Muscle of leg (tissue), 16 donors: ENCODE measurements around the gene S100A8. TPM values are rescaled to one million over a fixed set of nuclear protein-coding genes. Genes with fewer than 3 reads are reported as not detected.

Experiments used
- DNase-seq: peaks from one replicate; pipeline ENCODE4 v3.0.0; 2013
- H3K27ac ChIP-seq: one replicate; pipeline ENCODE4 v1.5.1; 2013; ENCODE audit warnings: mild to moderate bottlenecking, low read length, control low read depth
- H3K27me3 ChIP-seq: one replicate; pipeline ENCODE4 v1.6.1; 2013; ENCODE audit warnings: low read length; ENCODE audit not compliant: control insufficient read depth, insufficient read depth
- H3K36me3 ChIP-seq: one replicate; pipeline ENCODE4 v1.6.1; 2013; ENCODE audit warnings: low read length; ENCODE audit not compliant: control insufficient read depth, insufficient read depth
- H3K4me1 ChIP-seq: one replicate; pipeline ENCODE4 v1.6.1; 2013; ENCODE audit warnings: low read length; ENCODE audit not compliant: control insufficient read depth, insufficient read depth
- H3K4me3 ChIP-seq: one replicate; pipeline ENCODE4 v1.5.1; 2013; ENCODE audit warnings: low read length, control low read depth
- H3K9me3 ChIP-seq: replicated peaks from 2 replicates; pipeline ENCODE4 v1.6.1; 2013; ENCODE audit warnings: low read depth, low read length; ENCODE audit not compliant: control insufficient read depth
- WGBS: methylation state at CpG from one replicate; pipeline ENCODE4 v1.1.5; 2013; ENCODE audit warnings: missing lambda C conversion rate; ENCODE audit not compliant: insufficient coverage; 5-methylcytosine and 5-hydroxymethylcytosine counted together
- long read RNA-seq, 11 donors: transcript quantifications; one replicate each; lab custom pipeline, GENCODE V29; 2026
- polyA plus RNA-seq, 8 donors: library from polyadenylated mRNA; unstranded; fragments of 120-200 nt; gene quantifications; one replicate each; pipeline versions ENCODE4 v1.2.1 to v1.2.3, GENCODE V29; 2013; ENCODE audit warnings: inconsistent platforms in 1 of 8, low replicate concordance in 1 of 8; ENCODE audit not compliant: insufficient read length in 8 of 8, insufficient read depth in 1 of 8
- total RNA-seq: library from RNA; stranded (reverse); fragments of 120-200 nt; gene quantifications from one replicate; pipeline ENCODE4 v1.2.4, GENCODE V29; 2013

The S100A8 gene
- total RNA-seq (6.6 TPM), polyA plus RNA-seq (10 to 100 TPM; 12.8 to 31.9 (median 19.8) TPM)
- long read RNA-seq, donor 1, transcript S100A8-202 (3 exons, 523 nt) = major isoform, 6 of 7 reads
- long read RNA-seq, donor 1, partial matches to known transcripts = 0 of 7 reads
- long read RNA-seq, donor 1, other reads (novel, unspliced or antisense) = 0 of 7 reads
- long read RNA-seq, donor 2, partial matches to known transcripts = 0 of 7 reads
- long read RNA-seq, donor 2, other reads (novel, unspliced or antisense) = 0 of 7 reads
- long read RNA-seq, donor 3, transcript S100A8-202 (3 exons, 523 nt) = major isoform, 10 of 15 reads
- long read RNA-seq, donor 3, transcript S100A8-203 (2 exons, 717 nt) = minor isoform, 5 of 15 reads
- long read RNA-seq, donor 3, partial matches to known transcripts = 0 of 15 reads
- long read RNA-seq, donor 3, other reads (novel, unspliced or antisense) = 0 of 15 reads
- long read RNA-seq, donor 4, transcript S100A8-202 (3 exons, 523 nt) = major isoform, 17 of 27 reads
- long read RNA-seq, donor 4, transcript S100A8-203 (2 exons, 717 nt) = minor isoform, 10 of 27 reads
- long read RNA-seq, donor 4, partial matches to known transcripts = 0 of 27 reads
- long read RNA-seq, donor 4, other reads (novel, unspliced or antisense) = 0 of 27 reads
- long read RNA-seq, donor 5, transcript S100A8-202 (3 exons, 523 nt) = major isoform, 19 of 25 reads
- long read RNA-seq, donor 5, transcript S100A8-203 (2 exons, 717 nt) = minor isoform, 6 of 25 reads
- long read RNA-seq, donor 5, partial matches to known transcripts = 0 of 25 reads
- long read RNA-seq, donor 5, other reads (novel, unspliced or antisense) = 0 of 25 reads
- long read RNA-seq, donor 6, transcript S100A8-202 (3 exons, 523 nt) = major isoform, 31 of 40 reads
- long read RNA-seq, donor 6, transcript S100A8-203 (2 exons, 717 nt) = minor isoform, 9 of 40 reads
- long read RNA-seq, donor 6, partial matches to known transcripts = 0 of 40 reads
- long read RNA-seq, donor 6, other reads (novel, unspliced or antisense) = 0 of 40 reads
- long read RNA-seq, donor 7, transcript S100A8-203 (2 exons, 717 nt) = minor isoform, 16 of 47 reads
- long read RNA-seq, donor 7, transcript S100A8-202 (3 exons, 523 nt) = major isoform, 31 of 47 reads
- long read RNA-seq, donor 7, partial matches to known transcripts = 0 of 47 reads
- long read RNA-seq, donor 7, other reads (novel, unspliced or antisense) = 0 of 47 reads
- long read RNA-seq, donor 8, transcript S100A8-203 (2 exons, 717 nt) = minor isoform, 11 of 26 reads
- long read RNA-seq, donor 8, transcript S100A8-202 (3 exons, 523 nt) = major isoform, 15 of 26 reads
- long read RNA-seq, donor 8, partial matches to known transcripts = 0 of 26 reads
- long read RNA-seq, donor 8, other reads (novel, unspliced or antisense) = 0 of 26 reads
- long read RNA-seq, donor 9, transcript S100A8-202 (3 exons, 523 nt) = major isoform, 18 of 26 reads
- long read RNA-seq, donor 9, transcript S100A8-203 (2 exons, 717 nt) = minor isoform, 8 of 26 reads
- long read RNA-seq, donor 9, partial matches to known transcripts = 0 of 26 reads
- long read RNA-seq, donor 9, other reads (novel, unspliced or antisense) = 0 of 26 reads
- long read RNA-seq, donor 10, transcript S100A8-203 (2 exons, 717 nt) = minor isoform, 11 of 40 reads
- long read RNA-seq, donor 10, transcript S100A8-202 (3 exons, 523 nt) = major isoform, 29 of 40 reads
- long read RNA-seq, donor 10, partial matches to known transcripts = 0 of 40 reads
- long read RNA-seq, donor 10, other reads (novel, unspliced or antisense) = 0 of 40 reads
- long read RNA-seq, donor 11, partial matches to known transcripts = 0 of 4 reads
- long read RNA-seq, donor 11, other reads (novel, unspliced or antisense) = 0 of 4 reads

GRCh38 chr1:153390938-153391710 is at the start of gene S100A8:
Gene S100A8, minus strand, starts transcription at chr1:153391073. Its CDS starts 538 bp downstream, at chr1:153390535.
- DNase-seq = peak; percentile 42
- H3K27ac ChIP-seq = no peak within 1 kb of the TSS

DNA sequence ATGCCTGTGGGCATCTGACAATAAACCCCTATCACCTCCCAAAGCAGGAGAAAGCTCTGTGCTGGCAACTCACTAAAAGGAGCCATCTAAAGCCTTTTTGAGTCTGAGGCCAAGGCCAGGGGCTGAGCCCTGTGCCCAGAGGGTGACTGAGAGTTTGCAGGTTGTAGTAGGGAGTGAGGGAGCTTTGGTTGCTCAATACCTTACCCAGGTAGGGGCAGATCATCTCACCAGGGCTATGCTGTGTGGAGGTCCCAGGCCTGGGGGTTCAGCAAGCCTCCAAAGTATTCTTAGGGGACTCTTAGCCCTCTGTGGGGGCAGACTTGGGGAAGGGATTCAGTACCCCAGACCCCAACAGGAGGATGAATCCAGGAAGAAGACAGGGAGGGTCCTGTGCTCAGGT is 48.4 kb upstream of the S100A8 start:
- H3K27me3 ChIP-seq = peaks cover 2% of the 10 kb centered on the region
- no peak overlapping the region for H3K4me3 ChIP-seq
- no peak overlapping the region for H3K27ac ChIP-seq
- H3K4me1 ChIP-seq = no peaks in the 10 kb centered on the region
- no peaks in the 10 kb centered on the region for H3K36me3 ChIP-seq
- H3K9me3 ChIP-seq = peaks cover 2% of the 10 kb centered on the region
- DNase-seq = no peak

More at GRCh38 chr1:153390938-153391710, at the start of gene S100A8:
- Histone ChIP-seq H3K9me3 (no peaks in the 10 kb centered on the region), H3K36me3 (no peaks in the 10 kb centered on the region), H3K27me3 (peaks cover 2% of the 10 kb centered on the region), H3K4me1 (no peaks in the 10 kb centered on the region), H3K4me3 (no peak within 1 kb of the TSS)
- 69% methylated on average over 2 of the region's 7 CpGs for WGBS

DNA sequence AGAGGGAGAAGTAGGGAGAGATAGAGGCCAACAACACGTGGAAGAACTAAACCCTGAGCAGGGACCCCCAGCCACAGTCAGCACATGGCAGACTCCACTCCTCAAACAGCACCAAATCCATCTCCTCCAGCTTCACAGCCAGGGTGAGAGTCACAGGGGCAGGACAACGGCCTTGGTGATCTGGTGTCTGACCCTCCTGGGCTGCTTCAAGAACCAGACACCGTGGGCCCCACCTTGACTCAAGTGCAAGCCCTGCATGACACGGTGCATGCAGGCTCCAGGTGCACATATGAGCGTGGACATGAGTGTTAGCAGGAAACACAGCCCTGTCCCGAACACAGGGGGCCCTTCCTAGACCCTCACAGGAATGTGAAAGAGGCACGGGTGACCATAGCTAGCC is 47.7 kb upstream of the S100A8 start:
- Histone ChIP-seq H3K9me3 (peaks cover 2% of the 10 kb centered on the region), H3K4me1 (no peaks in the 10 kb centered on the region), H3K36me3 (no peaks in the 10 kb centered on the region), H3K27ac (no peak overlapping the region), H3K27me3 (peaks cover 2% of the 10 kb centered on the region), H3K4me3 (no peak overlapping the region)
- 80% methylated on average over 5 of the region's 7 CpGs for WGBS
- no peak for DNase-seq

DNA sequence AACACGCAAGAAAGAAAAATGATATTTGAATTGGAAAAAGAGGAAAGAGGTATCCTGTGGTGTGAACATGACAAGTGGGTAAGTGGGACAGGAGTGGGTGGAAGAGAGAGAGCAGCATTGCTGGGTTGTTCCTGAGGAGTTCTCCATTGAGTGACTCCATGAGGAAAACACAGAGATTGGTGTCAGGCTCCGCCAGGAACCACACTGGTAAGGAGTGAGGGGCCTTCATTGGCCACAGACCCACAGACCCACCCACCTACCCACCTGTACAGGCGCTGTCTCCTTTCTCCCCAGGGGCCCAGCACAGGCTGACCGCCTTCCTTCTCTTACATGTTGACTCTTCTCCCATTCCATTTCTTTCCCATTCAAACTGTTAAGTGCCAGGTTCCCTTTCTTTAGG is 46.4 kb upstream of the S100A8 start:
- no peaks in the 10 kb centered on the region for H3K9me3 ChIP-seq
- no peaks in the 10 kb centered on the region for H3K4me1 ChIP-seq
- WGBS = 40% methylated on average over 1 of the region's 4 CpGs
- peaks cover 2% of the 10 kb centered on the region for H3K27me3 ChIP-seq
- DNase-seq = no peak
- H3K27ac ChIP-seq = no peak overlapping the region
- H3K36me3 ChIP-seq = no peaks in the 10 kb centered on the region
- H3K4me3 ChIP-seq = no peak overlapping the region

GRCh38 chr1:153434746-153435455 is 44.0 kb upstream of the S100A8 start:
- 74% methylated on average over 8 of the region's 11 CpGs for WGBS

GRCh38 chr1:153432874-153433681 is 42.2 kb upstream of the S100A8 start:
- Histone ChIP-seq H3K4me3 (no peak overlapping the region), H3K27ac (no peak overlapping the region), H3K4me1 (no peaks in the 10 kb centered on the region), H3K9me3 (no peaks in the 10 kb centered on the region), H3K27me3 (peaks cover 2% of the 10 kb centered on the region), H3K36me3 (no peaks in the 10 kb centered on the region)
- DNase-seq = no peak
- 64% methylated on average over 5 of the region's 9 CpGs for WGBS

More at GRCh38 chr1:153434746-153435455, 44.0 kb upstream of the S100A8 start:
- Histone ChIP-seq H3K4me3 (no peak overlapping the region), H3K27ac (no peak overlapping the region), H3K27me3 (peaks cover 2% of the 10 kb centered on the region), H3K9me3 (no peaks in the 10 kb centered on the region), H3K36me3 (no peaks in the 10 kb centered on the region), H3K4me1 (no peaks in the 10 kb centered on the region)
- DNase-seq = no peak

DNA sequence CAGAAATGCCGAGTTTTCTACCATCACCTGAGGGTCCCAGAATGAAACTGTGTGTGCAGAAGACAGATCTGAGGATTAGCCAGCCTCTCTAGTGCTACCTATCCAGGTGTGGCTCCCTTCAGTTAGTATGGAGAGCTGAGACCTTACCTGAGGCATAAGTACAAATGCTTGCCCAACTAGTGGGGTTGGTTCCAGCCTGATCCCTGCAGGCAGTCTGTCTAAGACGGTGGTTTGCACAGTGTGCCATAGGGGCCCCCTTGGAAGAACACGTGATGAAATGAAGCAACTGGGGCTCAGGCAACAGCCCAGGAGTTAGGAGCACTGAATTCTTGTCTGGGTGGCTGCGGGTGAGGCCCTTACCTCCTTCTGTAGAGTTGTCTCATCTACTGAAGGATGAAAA is 41.1 kb upstream of the S100A8 start:
- Histone ChIP-seq H3K36me3 (no peaks in the 10 kb centered on the region), H3K27ac (no peak overlapping the region), H3K9me3 (no peaks in the 10 kb centered on the region), H3K27me3 (peaks cover 2% of the 10 kb centered on the region), H3K4me3 (no peak overlapping the region), H3K4me1 (no peaks in the 10 kb centered on the region)
- no peak for DNase-seq
- 47% methylated on average over 4 of the region's 4 CpGs for WGBS

DNA sequence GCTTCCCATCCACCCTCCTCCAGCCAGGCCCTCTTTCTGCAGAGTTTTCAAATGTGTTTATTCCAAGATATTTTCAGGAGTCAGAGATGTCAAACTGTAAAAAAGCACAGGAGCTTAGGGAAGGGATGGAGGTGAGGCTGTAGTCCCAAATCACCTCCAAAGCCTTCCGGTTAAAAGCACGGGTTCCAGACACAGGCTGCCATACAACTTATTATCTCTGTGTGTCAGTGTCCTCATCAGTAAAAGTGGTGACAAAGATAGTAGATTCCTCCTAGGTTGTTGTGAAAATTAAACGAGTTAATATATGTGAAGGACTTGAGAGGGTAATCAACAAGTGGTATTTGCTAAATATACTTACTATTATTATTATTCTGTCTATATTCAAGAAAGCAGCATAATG is 40.6 kb upstream of the S100A8 start:
- Histone ChIP-seq H3K4me3 (no peak overlapping the region), H3K9me3 (no peaks in the 10 kb centered on the region), H3K36me3 (no peaks in the 10 kb centered on the region), H3K4me1 (no peaks in the 10 kb centered on the region), H3K27me3 (peaks cover 2% of the 10 kb centered on the region), H3K27ac (no peak overlapping the region)
- WGBS = no CpG with 5 or more reads among the region's 3 CpGs
- DNase-seq = no peak
